ENCODE measurements around the gene ARID5B. TPM values are rescaled to one million over a fixed set of nuclear protein-coding genes. Genes with fewer than 3 reads are reported as not detected.

ARID5B gene
- polyA plus RNA-seq, 1 experiment = 137 TPM

GRCh38 chr10:61949687-61950086 is 48.2 kb downstream of the ARID5B start:
- ChIA-PET CTCF (interaction anchor here (1.2 kb wide), 1 partner anchor 53 kb away, joined by 3 read pairs; no protein-coding TSS in a partner anchor), POLR2A (no interaction called here)
- H3K27ac ChIP-seq (ENCODE audit: low read depth, low read length) = no peak overlapping the region
- no peaks in the 10 kb centered on the region for H3K9me3 ChIP-seq (ENCODE audit: control insufficient read depth, insufficient read depth, low read length)
- TF ChIP-seq CTCF (IDR thresholded peaks at IDR 0.05; ENCODE audit: low read depth, low read length) = no peak
- no peak overlapping the region for H3K4me3 ChIP-seq (ENCODE audit: low read depth, low read length)
- DNase-seq (ENCODE audit: low read depth, low spot score) = no peak
- H3K27me3 ChIP-seq (ENCODE audit: control insufficient read depth, insufficient read depth, low read length) = no peaks in the 10 kb centered on the region

- TF ChIP-seq CTCF (IDR thresholded peaks at IDR 0.05; ENCODE audit: low read depth, low read length) = no peak
- Histone ChIP-seq H3K4me3 (ENCODE audit: low read depth, low read length) (no peak overlapping the region), H3K27me3 (ENCODE audit: control insufficient read depth, insufficient read depth, low read length) (no peaks in the 10 kb centered on the region), H3K9me3 (ENCODE audit: control insufficient read depth, insufficient read depth, low read length) (no peaks in the 10 kb centered on the region), H3K27ac (ENCODE audit: low read depth, low read length) (no peak overlapping the region)
- ChIA-PET CTCF (interaction anchor here (1.2 kb wide), 1 partner anchor 54 kb away, joined by 3 read pairs; no protein-coding TSS in a partner anchor), POLR2A (no interaction called here)
- DNase-seq (ENCODE audit: low read depth, low spot score) = no peak
These were observed 49.1 kb downstream of the ARID5B start for GRCh38 chr10:61950449-61951143.

- ChIA-PET POLR2A (no interaction called here), CTCF (no interaction called here)
- H3K4me3 ChIP-seq (ENCODE audit: low read depth, low read length) = no peak overlapping the region
- H3K9me3 ChIP-seq (ENCODE audit: control insufficient read depth, insufficient read depth, low read length) = no peaks in the 10 kb centered on the region
- no peak for TF ChIP-seq CTCF (IDR thresholded peaks at IDR 0.05; ENCODE audit: low read depth, low read length)
- no peak overlapping the region for H3K27ac ChIP-seq (ENCODE audit: low read depth, low read length)
- no peaks in the 10 kb centered on the region for H3K27me3 ChIP-seq (ENCODE audit: control insufficient read depth, insufficient read depth, low read length)
- no peak for DNase-seq (ENCODE audit: low read depth, low spot score)
These were observed 49.6 kb downstream of the ARID5B start for GRCh38 chr10:61951144-61951483.

- ChIA-PET POLR2A (no interaction called here), CTCF (interaction anchor here (0.5 kb wide), 1 partner anchor 73 kb away, joined by 8 read pairs; no protein-coding TSS in a partner anchor)
- H3K27ac ChIP-seq (ENCODE audit: low read depth, low read length) = no peak overlapping the region
- H3K4me3 ChIP-seq (ENCODE audit: low read depth, low read length) = no peak overlapping the region
- no peaks in the 10 kb centered on the region for H3K27me3 ChIP-seq (ENCODE audit: control insufficient read depth, insufficient read depth, low read length)
- no peak for TF ChIP-seq CTCF (IDR thresholded peaks at IDR 0.05; ENCODE audit: low read depth, low read length)
- H3K9me3 ChIP-seq (ENCODE audit: control insufficient read depth, insufficient read depth, low read length) = no peaks in the 10 kb centered on the region
- no peak for DNase-seq (ENCODE audit: low read depth, low spot score)
These were observed 50.7 kb downstream of the ARID5B start for GRCh38 chr10:61952028-61952674.

- Histone ChIP-seq H3K27me3 (ENCODE audit: control insufficient read depth, insufficient read depth, low read length) (no peaks in the 10 kb centered on the region), H3K9me3 (ENCODE audit: control insufficient read depth, insufficient read depth, low read length) (no peaks in the 10 kb centered on the region), H3K4me3 (ENCODE audit: low read depth, low read length) (no peak overlapping the region), H3K27ac (ENCODE audit: low read depth, low read length) (no peak overlapping the region)
- ChIA-PET CTCF (no interaction called here), POLR2A (no interaction called here)
- DNase-seq (ENCODE audit: low read depth, low spot score) = no peak
- no peak for TF ChIP-seq CTCF (IDR thresholded peaks at IDR 0.05; ENCODE audit: low read depth, low read length)
These were observed 51.7 kb downstream of the ARID5B start for GRCh38 chr10:61953183-61953582.

Data from AG04450 (cell line).